Central memory CD4-positive, alpha-beta T cell (primary cell): ENCODE results near the gene CCDC183.
"Not testable (repeated sequence)": the region's sequence is repeated elsewhere in the genome, so short reads cannot be mapped to it uniquely, and the experiment has no call there.

Experiments
- DNase-seq: peaks from one replicate; pipeline ENCODE4 v3.0.0; 2022

The CCDC183 gene

DNA sequence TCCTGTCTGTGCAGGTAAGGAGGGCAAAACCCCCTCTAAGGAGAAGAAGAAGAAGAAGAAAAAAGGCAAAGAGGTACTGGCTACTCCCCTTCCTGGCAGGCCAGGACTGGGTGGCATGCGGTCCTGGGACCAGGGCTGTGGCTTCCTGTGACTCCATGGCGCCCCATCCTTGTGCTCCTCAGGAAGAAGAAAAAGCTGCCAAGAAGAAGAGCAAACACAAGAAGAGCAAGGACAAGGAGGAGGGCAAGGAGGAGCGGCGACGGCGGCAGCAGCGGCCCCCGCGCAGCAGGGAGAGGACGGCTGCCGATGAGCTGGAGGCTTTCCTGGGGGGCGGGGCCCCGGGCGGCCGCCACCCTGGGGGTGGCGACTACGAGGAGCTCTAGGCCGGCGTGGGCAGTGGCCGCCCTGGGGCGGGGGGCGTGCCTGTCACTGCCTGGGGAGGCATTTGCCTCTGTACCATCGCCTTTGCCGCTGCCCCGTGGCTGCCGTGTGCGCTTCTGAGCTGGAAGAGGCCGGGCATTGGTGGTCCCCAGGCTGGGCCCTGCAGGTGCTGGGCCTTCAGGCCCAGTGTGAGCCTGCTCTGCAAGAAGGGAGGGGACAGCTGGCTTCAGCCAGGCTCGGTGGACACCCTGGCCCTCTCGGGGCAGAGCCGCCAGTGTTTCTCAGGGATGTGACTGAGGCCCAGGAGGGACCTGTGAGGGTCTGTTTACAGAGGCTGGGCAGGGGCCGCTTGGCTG lies 44.2 kb downstream of the CCDC183 start:
- no peak for DNase-seq

DNA sequence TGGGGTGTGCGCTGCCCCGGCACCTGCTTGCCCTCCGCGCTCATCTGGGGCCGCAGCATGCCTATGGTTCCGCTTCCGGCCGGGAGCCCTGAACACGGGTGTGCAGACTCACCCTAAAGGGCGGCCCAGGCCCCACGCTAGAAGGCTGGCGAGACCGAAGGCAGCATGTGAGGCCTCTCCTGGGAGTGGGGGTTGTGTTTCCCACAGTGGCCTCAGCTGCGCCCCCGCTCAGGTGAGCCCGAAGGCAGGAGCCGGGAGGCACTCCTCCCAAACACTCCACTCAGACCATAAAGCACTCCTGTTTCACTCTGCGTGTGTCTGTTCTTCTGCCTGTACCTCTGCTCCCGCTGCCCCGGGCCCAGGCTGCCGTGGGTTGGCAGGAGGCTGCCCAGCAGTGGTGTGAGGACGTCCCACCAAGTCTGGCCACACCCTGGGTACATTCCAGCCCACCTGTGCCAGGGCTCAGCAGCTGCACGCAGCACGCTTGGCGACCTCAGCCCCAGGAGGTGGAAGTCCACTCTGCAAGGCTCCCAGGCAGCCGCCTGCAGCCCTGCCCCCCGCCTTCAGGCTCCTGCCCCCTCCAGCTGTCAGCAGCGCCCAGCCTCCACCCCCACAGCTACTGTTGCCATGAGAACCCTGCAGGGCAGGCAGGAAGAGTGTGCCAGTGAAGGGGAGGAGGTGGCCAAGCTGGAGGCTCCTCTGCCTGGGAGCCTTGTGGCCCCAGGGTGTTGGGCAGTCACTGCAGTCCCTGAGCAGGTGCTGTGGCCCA lies 44.9 kb downstream of the CCDC183 start:
- DNase-seq = no peak

DNA sequence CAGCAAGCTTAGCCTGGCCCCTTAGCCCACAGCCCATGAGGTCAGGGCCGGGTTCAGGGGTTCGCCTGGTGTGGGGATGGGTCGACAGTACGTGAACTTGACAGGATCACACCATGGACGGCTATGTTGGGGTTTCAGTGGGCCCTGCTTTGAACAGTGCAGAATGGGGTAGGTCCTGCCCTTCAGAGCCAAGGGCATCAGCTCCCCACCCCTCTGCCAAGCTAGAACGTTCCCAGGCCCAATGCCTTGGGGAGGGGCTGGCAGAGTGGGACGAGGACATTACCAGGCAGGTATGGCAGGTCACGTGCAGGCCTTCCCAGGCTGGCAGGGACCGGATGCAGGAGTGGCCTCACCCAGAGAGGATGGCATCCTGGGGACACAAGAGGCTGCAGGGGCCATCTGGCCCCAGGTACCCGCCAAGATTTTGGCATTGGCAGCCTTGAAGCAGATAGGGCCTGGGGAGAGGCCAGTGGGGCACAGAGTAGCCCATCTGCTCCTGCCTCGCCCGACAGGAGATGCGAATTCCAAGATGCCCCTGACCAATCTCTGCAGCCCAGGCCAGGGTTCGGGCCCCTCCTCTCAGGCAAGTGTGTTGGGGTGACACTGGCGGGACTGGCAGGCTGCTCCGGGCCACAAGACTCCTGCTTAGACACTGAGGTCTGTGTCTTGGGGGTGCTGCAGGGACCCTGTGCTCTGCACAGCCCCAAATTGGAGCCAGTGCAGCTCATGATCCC lies 45.7 kb downstream of the CCDC183 start:
- DNase-seq = not testable (repeated sequence)

DNA sequence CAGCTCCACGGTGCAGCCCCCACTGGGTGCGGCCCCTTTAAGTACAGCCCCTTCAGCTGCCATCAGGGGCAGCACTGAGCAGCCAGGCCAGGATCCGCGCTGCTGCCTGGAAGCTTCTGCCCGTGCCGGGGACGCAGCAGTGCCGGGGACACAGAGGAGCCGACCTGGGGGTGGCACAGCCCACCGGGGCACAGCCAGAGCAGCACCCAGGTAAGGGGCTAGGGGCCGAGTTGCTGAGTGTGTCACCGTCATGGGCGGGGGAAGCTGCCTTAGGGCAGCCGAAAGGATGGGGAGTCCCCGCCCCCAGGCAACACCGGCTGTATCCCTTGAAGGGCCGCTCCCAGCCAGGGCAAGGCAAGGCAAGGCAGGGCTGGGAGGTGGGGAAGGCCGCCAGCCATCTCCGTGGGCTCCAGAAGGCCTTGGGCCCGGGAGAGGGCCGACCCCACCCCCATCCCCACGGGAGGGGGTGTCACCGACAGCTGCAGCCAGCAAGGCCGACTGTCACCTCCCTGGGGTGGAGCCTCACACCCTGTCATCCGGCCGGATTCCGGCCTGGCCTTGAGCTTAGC lies 46.3 kb downstream of the CCDC183 start, which contains the start of gene AJM1:
Gene AJM1, plus strand, starts transcription at position 99 of the 569 bp plus-strand sequence. CDS start 1,937 bp downstream, outside the sequence.
- peak; percentile 74 for DNase-seq

DNA sequence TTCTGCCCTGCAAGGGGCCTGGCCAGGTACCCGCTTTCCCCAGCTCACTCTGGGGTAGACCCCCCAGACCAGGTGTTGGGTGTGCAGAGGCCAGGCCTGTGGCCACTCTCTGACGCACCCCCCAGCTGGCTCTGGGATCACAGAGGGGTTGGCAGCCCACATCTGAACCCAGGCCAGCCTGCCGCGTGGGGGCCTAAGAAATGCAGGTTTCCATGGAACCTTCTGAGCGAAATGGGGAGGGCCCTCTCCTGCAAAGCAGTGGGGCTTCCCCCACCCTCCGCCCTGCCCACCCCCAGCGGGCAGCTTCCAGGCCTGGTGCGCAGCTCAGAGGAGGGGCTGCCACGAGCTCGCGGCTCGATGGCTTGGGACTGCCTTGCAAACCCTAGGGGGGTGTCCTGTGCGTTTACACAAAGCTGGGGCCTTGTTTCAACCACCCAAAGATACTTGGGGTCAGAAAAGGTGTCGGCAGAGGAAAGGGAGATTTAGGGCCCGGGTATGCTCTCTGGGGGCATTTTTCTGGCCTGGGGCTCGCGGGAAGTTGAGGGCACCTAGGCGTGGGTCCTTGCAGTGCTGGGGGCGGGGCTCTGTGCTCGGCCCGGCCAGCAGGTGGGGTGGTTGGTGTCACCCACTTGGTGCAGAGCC lies 47.1 kb downstream of the CCDC183 start:
- DNase-seq = not testable (repeated sequence)

DNA sequence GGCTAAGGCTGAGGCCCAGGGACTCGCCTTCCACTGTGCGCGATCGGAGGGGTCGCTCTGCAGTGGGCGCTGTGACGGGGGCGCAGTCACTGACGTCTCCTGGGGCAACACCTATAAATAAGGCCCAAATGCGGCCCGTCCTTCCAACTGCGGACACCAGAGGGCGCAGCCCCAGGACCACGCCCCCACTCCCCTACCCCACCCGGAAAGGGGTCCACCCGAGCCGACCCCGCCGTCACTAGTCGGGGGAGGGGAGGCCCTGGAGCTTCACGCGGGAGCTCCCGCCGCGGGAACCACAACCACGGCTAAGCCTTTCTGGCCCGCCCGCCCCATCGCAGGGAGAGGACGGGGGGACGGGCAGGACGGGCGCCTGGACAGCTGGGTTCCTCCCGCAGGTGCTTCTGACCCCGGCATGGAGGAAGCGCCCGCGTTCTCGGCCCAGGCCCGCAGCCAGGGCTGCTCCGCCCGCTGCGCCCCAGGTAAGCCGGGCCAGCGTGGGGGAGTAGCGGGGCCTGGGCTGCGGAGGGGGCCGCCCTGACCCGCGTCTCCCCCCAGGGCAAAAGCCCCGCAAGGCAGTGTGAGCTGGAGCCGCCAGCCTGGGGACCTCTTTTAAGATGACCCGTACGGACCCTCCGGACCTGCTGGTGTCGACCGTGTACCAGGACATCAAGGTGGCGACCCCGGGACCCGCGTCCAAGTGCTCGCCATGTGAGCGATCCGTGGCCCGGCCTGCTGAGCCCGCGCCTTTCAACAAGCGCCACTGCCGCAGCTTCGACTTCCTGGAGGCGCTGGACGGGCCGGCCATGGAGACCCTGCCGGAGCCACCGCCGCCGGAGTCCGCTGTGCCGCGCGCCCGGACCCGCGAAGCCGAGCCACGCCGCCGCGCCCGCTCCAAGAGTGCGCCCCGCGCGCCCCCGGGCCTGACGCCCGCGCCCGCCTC lies 47.9 kb downstream of the CCDC183 start:
- peak; percentile 40 for DNase-seq

DNA sequence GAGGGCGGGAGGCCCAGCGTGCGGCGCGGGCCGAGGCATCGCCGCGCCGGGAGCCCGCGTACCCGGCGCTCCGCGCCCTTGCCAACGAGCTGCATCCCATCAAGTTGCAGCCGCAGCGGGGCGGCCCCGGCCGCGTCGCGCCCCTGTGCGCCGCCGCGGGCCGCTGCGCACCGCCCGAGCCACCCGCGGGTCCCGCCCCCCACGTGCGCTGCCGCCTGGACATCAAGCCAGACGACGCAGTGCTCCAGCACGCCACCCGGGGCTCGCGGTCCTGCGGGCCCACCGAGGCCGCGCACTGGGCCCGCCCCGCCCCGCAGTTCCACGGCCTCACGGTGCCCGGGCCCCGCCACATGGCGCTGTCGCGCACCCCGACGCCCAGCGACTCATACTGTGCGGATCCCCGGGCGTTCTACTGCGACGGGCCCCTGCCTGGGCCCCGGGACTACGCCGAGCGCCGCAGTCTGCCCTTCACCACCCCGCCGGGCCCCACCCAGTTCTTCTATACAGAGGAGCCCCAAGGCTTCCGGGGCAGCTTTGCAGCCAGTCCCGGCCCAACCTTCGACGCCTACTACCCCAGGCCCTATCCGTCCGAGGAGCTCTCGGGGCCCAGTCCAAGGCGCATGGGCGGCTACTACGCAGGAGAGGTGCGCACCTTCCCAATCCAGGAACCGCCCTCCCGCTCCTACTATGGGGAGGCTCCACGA lies 48.8 kb downstream of the CCDC183 start:
- no peak for DNase-seq

DNA sequence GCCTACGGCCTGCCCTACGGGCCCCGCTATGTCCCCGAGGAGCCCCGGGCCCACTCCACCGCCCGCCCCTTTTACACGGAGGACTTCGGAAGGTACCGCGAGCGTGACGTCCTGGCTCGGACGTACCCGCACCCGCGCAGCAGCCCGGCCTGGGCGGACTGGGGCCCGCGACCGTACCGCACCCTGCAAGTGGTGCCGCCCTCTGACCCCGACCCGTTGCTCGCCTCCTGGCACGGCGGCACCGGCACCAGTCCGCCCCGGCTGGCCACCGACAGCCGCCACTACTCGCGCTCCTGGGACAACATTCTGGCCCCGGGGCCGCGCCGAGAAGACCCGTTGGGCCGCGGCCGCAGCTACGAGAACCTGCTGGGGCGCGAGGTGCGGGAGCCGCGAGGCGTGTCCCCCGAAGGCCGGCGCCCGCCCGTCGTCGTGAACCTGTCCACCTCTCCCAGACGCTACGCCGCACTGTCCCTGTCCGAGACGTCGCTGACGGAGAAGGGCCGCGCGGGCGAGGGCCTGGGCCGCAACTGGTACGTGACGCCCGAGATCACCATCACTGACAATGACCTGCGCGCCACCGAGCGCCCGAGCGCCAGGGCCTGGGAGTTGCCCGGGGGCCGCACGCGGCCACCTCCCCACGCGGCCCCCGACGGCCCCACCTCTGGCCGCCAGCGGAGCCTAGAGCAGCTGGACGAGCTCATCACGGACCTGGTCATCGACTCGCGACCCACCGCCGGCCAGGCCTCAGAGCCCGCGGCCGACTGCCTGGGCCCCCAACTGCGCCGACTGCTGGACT lies 49.5 kb downstream of the CCDC183 start:
- no peak for DNase-seq

DNA sequence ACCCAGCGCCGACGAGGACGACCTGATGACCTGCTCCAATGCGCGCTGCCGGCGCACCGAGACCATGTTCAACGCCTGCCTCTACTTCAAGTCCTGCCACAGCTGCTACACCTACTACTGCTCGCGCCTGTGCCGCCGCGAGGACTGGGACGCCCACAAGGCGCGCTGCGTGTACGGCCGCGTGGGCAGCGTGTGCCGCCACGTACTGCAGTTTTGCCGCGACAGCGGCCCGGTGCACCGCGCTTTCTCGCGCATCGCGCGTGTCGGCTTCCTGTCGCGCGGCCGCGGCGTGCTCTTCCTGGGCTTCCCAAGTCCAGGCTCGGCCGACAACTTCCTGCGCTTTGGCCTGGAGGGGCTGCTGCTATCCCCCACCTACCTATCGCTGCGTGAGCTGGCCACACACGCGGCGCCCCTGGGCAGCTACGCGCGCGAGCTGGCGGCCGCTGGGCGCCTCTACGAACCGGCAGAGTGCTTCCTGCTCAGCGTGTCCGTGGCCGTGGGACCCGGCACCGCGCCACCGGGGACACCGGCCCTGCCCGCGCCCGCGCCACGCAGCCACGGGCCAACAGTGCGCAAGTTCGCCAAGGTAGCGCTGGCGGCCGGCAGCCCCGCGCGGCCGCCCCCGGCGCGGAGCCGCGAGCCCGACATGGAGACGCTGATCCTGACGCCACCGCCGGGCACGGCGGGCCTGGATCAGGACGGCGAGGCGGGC lies 50.4 kb downstream of the CCDC183 start:
- DNase-seq = no peak

DNA sequence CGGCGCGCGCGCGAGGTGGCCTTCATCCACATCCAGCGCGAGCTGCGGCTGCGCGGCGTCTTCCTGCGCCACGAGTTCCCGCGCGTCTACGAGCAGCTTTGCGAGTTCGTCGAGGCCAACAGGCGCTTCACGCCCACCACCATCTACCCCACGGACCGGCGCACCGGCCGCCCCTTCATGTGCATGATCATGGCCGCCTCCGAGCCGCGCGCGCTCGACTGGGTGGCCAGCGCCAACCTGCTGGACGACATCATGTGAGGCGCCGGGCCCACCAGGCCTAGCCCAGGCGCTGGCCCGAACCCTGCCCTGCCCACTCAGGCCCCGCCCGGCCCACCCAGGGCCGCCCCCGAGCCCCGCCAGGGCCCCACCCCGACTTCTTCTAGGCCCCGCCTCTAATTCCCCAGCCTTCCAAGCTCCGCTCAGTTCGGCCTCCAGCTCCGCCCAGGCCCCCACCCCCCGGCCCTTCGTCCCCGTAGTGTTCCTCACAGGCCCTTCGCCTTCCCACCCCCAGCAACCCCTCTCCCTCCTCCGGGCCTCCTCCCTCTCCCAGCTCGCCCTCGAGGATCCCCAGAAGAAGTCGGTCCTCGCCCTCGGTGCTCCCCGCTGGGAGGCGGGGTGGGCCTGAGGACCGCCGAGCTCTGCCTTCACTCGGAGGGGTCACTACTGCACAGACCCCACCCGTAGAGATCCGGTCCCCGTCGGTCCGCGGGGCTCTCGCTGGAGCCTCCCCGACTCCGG lies 51.1 kb downstream of the CCDC183 start:
- no peak for DNase-seq

DNA sequence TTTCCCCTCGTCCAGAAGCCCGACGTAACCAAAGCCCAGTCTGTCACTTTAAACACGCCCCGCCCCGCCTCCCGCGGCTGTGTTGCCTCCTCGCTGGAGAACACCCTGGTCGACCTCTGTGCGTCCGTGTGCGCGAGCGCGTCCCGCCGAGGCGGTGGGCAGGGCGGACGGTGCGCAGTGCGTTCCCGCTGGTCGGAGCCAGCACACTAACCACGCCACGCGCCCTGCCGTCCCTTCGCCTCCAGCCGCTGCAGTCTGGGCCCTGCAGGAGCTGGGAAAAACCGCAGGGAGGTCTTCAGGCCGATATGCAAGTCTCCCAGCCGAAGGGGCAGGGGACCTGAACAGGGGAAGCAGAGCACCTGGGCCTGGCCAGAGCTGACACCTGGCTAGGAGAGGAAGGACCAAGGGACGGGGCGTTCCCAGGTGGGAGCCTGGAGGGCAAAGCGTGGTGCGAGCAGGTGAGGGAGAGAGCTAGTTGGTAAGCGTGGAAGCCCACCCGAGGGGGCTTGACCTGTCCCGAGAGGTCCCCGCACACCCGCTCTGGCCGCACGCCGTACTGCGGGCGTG lies 51.8 kb downstream of the CCDC183 start:
- peak; percentile 52 for DNase-seq

DNA sequence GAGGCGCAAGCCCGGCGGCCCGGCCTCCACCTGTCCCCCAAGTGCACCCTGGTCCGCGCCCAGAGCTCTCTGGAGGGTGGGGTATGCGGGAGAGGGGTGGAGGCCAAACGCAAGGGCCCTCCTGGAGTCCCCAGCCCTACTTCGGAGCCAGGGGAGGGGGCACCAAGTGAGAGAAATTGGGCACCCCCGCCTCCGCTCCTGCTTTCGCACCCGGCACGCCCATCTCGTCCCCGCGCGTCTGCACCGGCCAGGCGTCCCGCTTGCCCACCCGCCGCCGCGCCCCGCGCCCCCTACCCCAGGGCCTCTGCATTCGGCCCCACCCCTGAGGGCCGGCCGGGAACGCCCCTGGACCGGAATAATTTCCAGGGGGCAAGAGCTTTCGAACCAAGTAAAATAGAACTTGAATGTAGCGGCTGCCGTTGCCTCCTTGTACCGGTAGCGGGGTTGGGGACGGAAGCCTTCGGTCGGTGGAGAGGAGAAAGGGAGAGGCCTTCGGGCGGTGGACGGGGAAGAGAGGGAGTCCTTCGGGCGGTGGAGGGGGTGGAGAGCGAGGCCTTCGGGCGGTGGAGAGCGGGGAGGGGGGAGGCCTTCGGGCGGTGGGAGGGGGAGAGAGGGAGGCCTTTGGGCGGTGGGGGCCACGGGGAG lies 52.4 kb downstream of the CCDC183 start:
- DNase-seq = no peak

DNA sequence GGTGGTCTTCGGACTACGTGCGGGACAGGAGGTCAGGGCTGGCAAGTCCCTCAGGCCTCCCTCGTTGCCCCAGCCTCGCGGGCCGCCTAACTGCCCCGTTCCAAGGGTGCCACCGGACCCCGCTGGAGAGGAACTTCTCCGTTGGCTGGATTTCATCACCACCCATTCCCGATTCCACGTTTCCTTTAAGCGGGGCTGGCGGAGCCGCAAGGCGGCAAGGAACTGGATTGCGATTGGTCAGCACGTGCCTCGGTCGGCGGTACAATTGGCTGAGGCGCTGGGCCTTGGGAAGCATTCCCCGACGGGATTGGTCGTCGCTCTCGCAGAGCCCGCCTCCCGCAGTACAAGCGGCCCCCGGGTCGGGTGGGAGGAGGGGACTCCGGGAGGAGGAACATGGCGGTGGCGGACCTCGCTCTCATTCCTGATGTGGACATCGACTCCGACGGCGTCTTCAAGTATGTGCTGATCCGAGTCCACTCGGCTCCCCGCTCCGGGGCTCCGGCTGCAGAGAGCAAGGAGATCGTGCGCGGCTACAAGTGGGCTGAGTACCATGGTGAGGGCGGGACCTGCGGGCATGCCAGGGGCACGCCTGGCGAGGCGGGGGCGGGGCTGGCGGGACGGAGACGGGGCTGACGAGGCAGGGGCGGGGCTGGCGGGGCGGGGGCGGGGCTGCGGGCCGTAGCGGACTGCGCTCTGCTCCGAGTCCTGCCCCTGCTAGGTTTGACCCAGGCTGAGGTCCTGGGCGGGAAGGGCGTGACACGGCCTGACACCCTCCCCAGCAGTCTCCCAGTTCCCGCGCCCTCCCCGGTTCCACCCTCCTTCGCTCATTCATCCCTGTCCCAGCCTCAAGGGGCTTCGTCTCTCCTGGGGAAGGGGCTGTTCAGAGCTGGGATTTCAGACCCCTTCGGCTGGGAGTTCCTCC lies 53.2 kb downstream of the CCDC183 start, which contains the start of gene PHPT1:
Gene PHPT1, plus strand, starts transcription at position 372 of the 922 bp plus-strand sequence. Its CDS starts 22 bp downstream, at position 394.
- peak; percentile 96 for DNase-seq

DNA sequence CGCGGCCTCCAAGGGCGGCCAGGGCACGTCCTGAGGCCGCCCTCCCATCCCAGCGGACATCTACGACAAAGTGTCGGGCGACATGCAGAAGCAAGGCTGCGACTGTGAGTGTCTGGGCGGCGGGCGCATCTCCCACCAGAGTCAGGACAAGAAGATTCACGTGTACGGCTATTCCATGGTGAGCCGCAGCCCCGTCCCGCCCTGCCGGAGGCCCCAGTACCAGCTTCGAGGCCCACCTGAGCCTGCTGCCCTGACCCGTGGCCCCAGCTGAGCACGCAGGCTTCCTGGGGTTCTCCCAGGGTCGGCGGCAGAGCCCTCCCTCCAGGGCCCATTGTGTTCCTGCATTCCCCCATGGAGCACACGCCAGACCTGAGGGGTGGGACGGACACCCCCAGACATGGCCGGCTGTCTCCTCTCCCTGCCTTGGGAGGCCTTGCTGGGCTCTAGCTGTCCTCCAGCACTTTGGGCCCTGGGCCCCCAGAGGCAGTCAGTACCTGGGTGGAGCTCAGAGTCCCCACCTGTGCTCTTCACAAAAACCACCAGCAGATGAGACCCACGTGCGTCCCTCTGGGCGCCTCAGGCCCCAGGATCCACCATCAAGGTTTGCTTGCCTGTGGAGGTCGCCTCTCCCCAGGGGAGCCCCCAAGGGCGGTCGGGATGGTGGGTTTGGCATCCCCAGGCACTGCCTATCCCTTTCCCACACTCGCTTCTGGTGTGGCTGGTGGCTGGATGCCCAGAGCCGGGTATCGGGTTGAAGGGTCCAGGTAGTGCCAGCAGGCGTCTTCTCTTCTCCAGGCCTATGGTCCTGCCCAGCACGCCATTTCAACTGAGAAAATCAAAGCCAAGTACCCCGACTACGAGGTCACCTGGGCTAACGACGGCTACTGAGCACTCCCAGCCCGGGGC lies 54.1 kb downstream of the CCDC183 start:
- no peak for DNase-seq
